ENCODE results near the gene PANK3. TPM values are rescaled to one million over a fixed set of nuclear protein-coding genes. Genes with fewer than 3 reads are reported as not detected.
"Not testable (repeated sequence)": the region's sequence is repeated elsewhere in the genome, so short reads cannot be mapped to it uniquely, and the experiment has no call there.

PANK3 gene
- polyA plus RNA-seq, 3 donors, result 9.0 to 11.9 (median 9.3) TPM

- Histone ChIP-seq H3K4me1 (ENCODE audit: control insufficient read depth in 1 of 2, insufficient read depth in 2 of 2, low read length in 2 of 2) (no peaks in the 10 kb centered on the region), H3K36me3 (replicated peaks in 1 of 2; ENCODE audit: control insufficient read depth in 1 of 2, insufficient read depth in 2 of 2, low read length in 2 of 2) (no peaks in the 10 kb centered on the region), H3K79me2 (ENCODE audit: insufficient read depth, low read length) (no peaks in the 10 kb centered on the region), H3K4me3 (replicated peaks in 1 of 3; ENCODE audit: low read depth in 2 of 3, low read length in 3 of 3) (no peak overlapping the region), H3K9ac (ENCODE audit: insufficient read depth, low read length, poor library complexity, severe bottlenecking) (no peak overlapping the region), H3K27me3 (ENCODE audit: control insufficient read depth in 2 of 2, insufficient read depth in 2 of 2, low read length in 2 of 2) (peaks cover under 1 to 4% of the 10 kb centered on the region in 2 donors), H3K4me2 (replicated peaks; ENCODE audit: extremely low read depth, low read length, poor library complexity, severe bottlenecking) (no peak overlapping the region), H3K27ac (ENCODE audit: low read depth in 1 of 2, low read length in 2 of 2) (no peak overlapping the region), H3K9me3 (replicated peaks in 1 of 2; ENCODE audit: control insufficient read depth in 1 of 2, insufficient read depth in 1 of 2, low read length in 2 of 2) (no peaks in the 10 kb centered on the region), H2AFZ (ENCODE audit: insufficient read depth, low read depth, low read length, poor library complexity, severe bottlenecking) (no peak overlapping the region), H4K20me1 (ENCODE audit: insufficient read depth, low read length) (no peaks in the 10 kb centered on the region)
- Mint-ChIP-seq H3K36me3 (no peaks in the 10 kb centered on the region), H3K9me3 (peaks cover 0 to 7% (median under 1%) of the 10 kb centered on the region in 7 donors), H3K4me1 (no peaks in the 10 kb centered on the region), H3K27me3 (ENCODE audit: low read depth in 3 of 3) (peaks cover 2 to 13% (median 7%) of the 10 kb centered on the region in 3 donors), H3K4me3 (no peak overlapping the region), H3K27ac (no peak overlapping the region)
- WGBS (ENCODE audit: insufficient coverage), result 93% methylated on average over 2 of the region's 2 CpGs
- DNase-seq, result no peak
- intact Hi-C loops (cut with micrococcal nuclease), result no loop called here
- TF ChIP-seq, protein P1, sequence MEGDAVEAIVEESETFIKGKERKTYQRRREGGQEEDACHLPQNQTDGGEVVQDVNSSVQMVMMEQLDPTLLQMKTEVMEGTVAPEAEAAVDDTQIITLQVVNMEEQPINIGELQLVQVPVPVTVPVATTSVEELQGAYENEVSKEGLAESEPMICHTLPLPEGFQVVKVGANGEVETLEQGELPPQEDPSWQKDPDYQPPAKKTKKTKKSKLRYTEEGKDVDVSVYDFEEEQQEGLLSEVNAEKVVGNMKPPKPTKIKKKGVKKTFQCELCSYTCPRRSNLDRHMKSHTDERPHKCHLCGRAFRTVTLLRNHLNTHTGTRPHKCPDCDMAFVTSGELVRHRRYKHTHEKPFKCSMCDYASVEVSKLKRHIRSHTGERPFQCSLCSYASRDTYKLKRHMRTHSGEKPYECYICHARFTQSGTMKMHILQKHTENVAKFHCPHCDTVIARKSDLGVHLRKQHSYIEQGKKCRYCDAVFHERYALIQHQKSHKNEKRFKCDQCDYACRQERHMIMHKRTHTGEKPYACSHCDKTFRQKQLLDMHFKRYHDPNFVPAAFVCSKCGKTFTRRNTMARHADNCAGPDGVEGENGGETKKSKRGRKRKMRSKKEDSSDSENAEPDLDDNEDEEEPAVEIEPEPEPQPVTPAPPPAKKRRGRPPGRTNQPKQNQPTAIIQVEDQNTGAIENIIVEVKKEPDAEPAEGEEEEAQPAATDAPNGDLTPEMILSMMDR (IDR thresholded peaks at IDR 0.05), result no peak
Measured at GRCh38 chr5:168537176-168537575, 42.0 kb downstream of the PANK3 start.

GRCh38 chr5:168534351-168534750 is 44.8 kb downstream of the PANK3 start:
- intact Hi-C loops (cut with micrococcal nuclease); H3K9ac ChIP-seq (ENCODE audit: insufficient read depth, low read length, poor library complexity, severe bottlenecking); H3K4me2 ChIP-seq (replicated peaks; ENCODE audit: extremely low read depth, low read length, poor library complexity, severe bottlenecking); H3K27ac Mint-ChIP-seq; H3K36me3 Mint-ChIP-seq; DNase-seq; H3K27ac ChIP-seq (ENCODE audit: low read depth in 1 of 2, low read length in 2 of 2); H3K4me3 ChIP-seq (replicated peaks in 1 of 3; ENCODE audit: low read depth in 2 of 3, low read length in 3 of 3); H2AFZ ChIP-seq (ENCODE audit: insufficient read depth, low read depth, low read length, poor library complexity, severe bottlenecking); H3K4me1 Mint-ChIP-seq; H3K79me2 ChIP-seq (ENCODE audit: insufficient read depth, low read length); H3K36me3 ChIP-seq (replicated peaks in 1 of 2; ENCODE audit: control insufficient read depth in 1 of 2, insufficient read depth in 2 of 2, low read length in 2 of 2); H3K4me3 Mint-ChIP-seq; H3K4me1 ChIP-seq (ENCODE audit: control insufficient read depth in 1 of 2, insufficient read depth in 2 of 2, low read length in 2 of 2); H4K20me1 ChIP-seq (ENCODE audit: insufficient read depth, low read length): not testable (repeated sequence)
- WGBS (ENCODE audit: insufficient coverage), result 90% methylated on average over 3 of the region's 7 CpGs
- Histone ChIP-seq H3K9me3 (replicated peaks in 1 of 2; ENCODE audit: control insufficient read depth in 1 of 2, insufficient read depth in 1 of 2, low read length in 2 of 2) (peaks cover 11% of the 10 kb centered on the region in 2 donors), H3K27me3 (ENCODE audit: control insufficient read depth in 2 of 2, insufficient read depth in 2 of 2, low read length in 2 of 2) (peaks cover 21 to 26% of the 10 kb centered on the region in 2 donors)
- Mint-ChIP-seq H3K9me3 (peaks cover 5 to 12% (median 11%) of the 10 kb centered on the region in 7 donors), H3K27me3 (ENCODE audit: low read depth in 3 of 3) (peaks cover 22 to 31% (median 29%) of the 10 kb centered on the region in 3 donors)
